ENCODE results near the gene PLCB4. TPM values are rescaled to one million over a fixed set of nuclear protein-coding genes. Genes with fewer than 3 reads are reported as not detected.

The PLCB4 gene
- total RNA-seq, 2 donors from 2014 or later, result 15.3 to 24.1 TPM

- DNase-seq (ENCODE audit: low spot score) (no peak), ATAC-seq (ENCODE audit: insufficient number of reproducible peaks, low FRiP score, low read depth) (no peak)
- no peaks in the 10 kb centered on the region for H3K27me3 ChIP-seq (replicated peaks; ENCODE audit: insufficient read depth)
- no peaks in the 10 kb centered on the region for H3K4me1 ChIP-seq (ENCODE audit: control insufficient read depth in 1 of 2, low read depth in 2 of 2)
- H3K4me3 ChIP-seq, result no peak overlapping the region
- TF ChIP-seq CTCF (IDR thresholded peaks at IDR 0.05), result no peak
- H3K36me3 ChIP-seq, result no peaks in the 10 kb centered on the region
- no peaks in the 10 kb centered on the region for H3K9me3 ChIP-seq
- no peak overlapping the region for H3K27ac ChIP-seq
These were observed 373.1 kb downstream of the PLCB4 start for GRCh38 chr20:9441948-9442347.

DNA sequence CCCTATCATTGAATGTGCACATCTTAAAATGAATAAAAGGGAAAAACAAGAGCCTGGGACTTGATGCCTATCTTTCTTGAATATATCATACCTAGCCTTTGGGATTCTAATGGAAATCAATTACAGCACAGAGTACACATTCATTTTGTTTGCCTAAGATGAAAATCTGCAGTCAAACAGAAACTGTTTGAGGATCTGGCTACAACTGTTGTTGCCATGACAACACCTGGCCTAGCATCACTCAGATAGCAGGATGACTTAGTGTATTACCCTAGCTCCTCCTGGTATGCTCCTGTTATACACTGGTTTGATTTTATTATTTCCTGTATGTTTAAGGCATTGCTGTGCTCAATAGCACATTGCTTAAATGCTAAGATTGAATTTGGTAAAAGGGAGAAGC, 374.0 kb downstream of the PLCB4 start:
- no peak for TF ChIP-seq CTCF (IDR thresholded peaks at IDR 0.05)
- H3K36me3 ChIP-seq, result no peaks in the 10 kb centered on the region

DNA sequence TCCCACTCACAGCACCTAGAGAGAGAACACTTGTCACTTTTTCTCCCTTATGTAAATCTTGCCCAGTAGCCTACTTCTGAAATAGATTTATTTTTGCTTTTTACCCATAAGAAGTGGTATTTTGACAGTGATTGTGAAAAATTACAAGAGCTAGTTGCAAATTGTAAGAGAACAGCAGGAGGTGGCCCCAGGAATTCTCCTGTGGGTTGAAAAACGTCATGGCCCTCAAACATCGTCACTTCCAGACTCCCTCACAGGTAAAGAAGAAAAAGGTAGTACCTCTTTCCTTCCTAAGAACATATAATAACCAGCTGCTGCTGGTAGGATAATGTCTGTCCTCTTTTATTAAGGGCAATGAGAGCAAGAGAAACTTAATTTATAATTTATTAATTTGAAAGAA, 376.0 kb downstream of the PLCB4 start:
- Histone ChIP-seq H3K36me3 (no peaks in the 10 kb centered on the region), H3K27me3 (replicated peaks; ENCODE audit: insufficient read depth) (no peaks in the 10 kb centered on the region), H3K9me3 (no peaks in the 10 kb centered on the region), H3K27ac (no peak overlapping the region), H3K4me3 (no peak overlapping the region), H3K4me1 (ENCODE audit: control insufficient read depth in 1 of 2, low read depth in 2 of 2) (no peaks in the 10 kb centered on the region)
- TF ChIP-seq CTCF (IDR thresholded peaks at IDR 0.05), result no peak
- ATAC-seq (ENCODE audit: insufficient number of reproducible peaks, low FRiP score, low read depth), result no peak
- no peak for DNase-seq (ENCODE audit: low spot score)

More for the DNA sequence above, 374.0 kb downstream of the PLCB4 start:
- DNase-seq (ENCODE audit: low spot score) (no peak), ATAC-seq (ENCODE audit: insufficient number of reproducible peaks, low FRiP score, low read depth) (no peak)
- H3K9me3 ChIP-seq, result no peaks in the 10 kb centered on the region
- no peak overlapping the region for H3K27ac ChIP-seq
- H3K27me3 ChIP-seq (replicated peaks; ENCODE audit: insufficient read depth), result no peaks in the 10 kb centered on the region
- H3K4me1 ChIP-seq (ENCODE audit: control insufficient read depth in 1 of 2, low read depth in 2 of 2), result no peaks in the 10 kb centered on the region
- no peak overlapping the region for H3K4me3 ChIP-seq

- Histone ChIP-seq H3K9me3 (no peaks in the 10 kb centered on the region), H3K4me3 (no peak overlapping the region), H3K4me1 (ENCODE audit: control insufficient read depth in 1 of 2, low read depth in 2 of 2) (no peaks in the 10 kb centered on the region), H3K27me3 (replicated peaks; ENCODE audit: insufficient read depth) (no peaks in the 10 kb centered on the region), H3K27ac (no peak overlapping the region), H3K36me3 (no peaks in the 10 kb centered on the region)
- DNase-seq (ENCODE audit: low spot score), result no peak
- TF ChIP-seq CTCF (IDR thresholded peaks at IDR 0.05), result no peak
- no peak for ATAC-seq (ENCODE audit: insufficient number of reproducible peaks, low FRiP score, low read depth)
These were observed 378.3 kb downstream of the PLCB4 start for GRCh38 chr20:9447182-9447581.

DNA sequence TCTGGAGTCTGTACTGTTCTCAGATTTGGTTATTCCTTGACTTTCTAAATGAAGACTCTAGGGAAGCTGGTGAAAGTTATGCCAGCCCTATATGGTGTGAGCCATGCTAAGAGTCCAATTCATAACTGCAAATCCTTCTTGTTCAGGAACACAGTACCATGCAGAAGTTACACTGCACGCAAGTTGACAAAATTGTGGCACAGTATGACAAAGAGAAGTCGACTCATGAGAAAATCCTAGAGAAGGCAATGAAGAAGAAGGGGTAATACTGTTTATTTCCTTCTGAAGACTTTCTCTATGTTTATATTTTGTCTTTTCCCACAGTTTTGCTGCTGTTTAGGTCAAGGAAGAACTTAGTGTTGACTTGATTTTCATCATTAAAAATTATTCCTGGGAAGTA, 384.3 kb downstream of the PLCB4 start:
- no peak overlapping the region for H3K4me3 ChIP-seq
- ATAC-seq (ENCODE audit: insufficient number of reproducible peaks, low FRiP score, low read depth), result no peak
- no peaks in the 10 kb centered on the region for H3K4me1 ChIP-seq (ENCODE audit: control insufficient read depth in 1 of 2, low read depth in 2 of 2)
- no peak overlapping the region for H3K27ac ChIP-seq
- H3K9me3 ChIP-seq, result no peaks in the 10 kb centered on the region
- DNase-seq (ENCODE audit: low spot score), result no peak
- no peak for TF ChIP-seq CTCF (IDR thresholded peaks at IDR 0.05)
- no peaks in the 10 kb centered on the region for H3K27me3 ChIP-seq (replicated peaks; ENCODE audit: insufficient read depth)
- H3K36me3 ChIP-seq, result no peaks in the 10 kb centered on the region

All from thoracic aorta (tissue), 2 donors.